HS-27A (cell line): ENCODE data around the gene SSTR3.
"Not testable (repeated sequence)": the region's sequence is repeated elsewhere in the genome, so short reads cannot be mapped to it uniquely, and the experiment has no call there.

ENCODE experiments used
- DNase-seq: peaks from one replicate; pipeline ENCODE4 v3.0.0-alpha.2; 2012; ENCODE audit warnings: low read depth, missing footprints

The SSTR3 gene

GRCh38 chr22:37242395-37242918, 30.2 kb upstream of the SSTR3 start:
- no peak for DNase-seq

GRCh38 chr22:37241351-37242142, 29.3 kb upstream of the SSTR3 start:
- DNase-seq = no peak

GRCh38 chr22:37240941-37241320, 28.7 kb upstream of the SSTR3 start:
- DNase-seq = no peak

- no peak for DNase-seq
Measured at GRCh38 chr22:37240240-37240940, 28.1 kb upstream of the SSTR3 start.

GRCh38 chr22:37239336-37240239, 27.3 kb upstream of the SSTR3 start:
- DNase-seq = no peak

GRCh38 chr22:37237371-37238268, 25.3 kb upstream of the SSTR3 start:
- no peak for DNase-seq

GRCh38 chr22:37235897-37236607, 23.8 kb upstream of the SSTR3 start:
- DNase-seq = no peak

GRCh38 chr22:37234736-37235711, 22.7 kb upstream of the SSTR3 start:
- DNase-seq = no peak

GRCh38 chr22:37233751-37234631, 21.7 kb upstream of the SSTR3 start:
- DNase-seq = no peak

- DNase-seq = not testable (repeated sequence)
Measured at GRCh38 chr22:37233371-37233750, 21.1 kb upstream of the SSTR3 start.

GRCh38 chr22:37232140-37232998, 20.1 kb upstream of the SSTR3 start:
- no peak for DNase-seq

- no peak for DNase-seq
Measured at GRCh38 chr22:37231406-37232139, 19.3 kb upstream of the SSTR3 start.

GRCh38 chr22:37230673-37231405, 18.6 kb upstream of the SSTR3 start:
- DNase-seq = no peak

GRCh38 chr22:37229805-37230672, 17.8 kb upstream of the SSTR3 start:
- no peak for DNase-seq
